Gastrocnemius medialis (tissue), 4 donors: Measurements from ENCODE around the gene STN1. TPM values are rescaled to one million over a fixed set of nuclear protein-coding genes. Genes with fewer than 3 reads are reported as not detected.

Experiments used
- ATAC-seq, 2 donors: fragments of 150-250 bp; one replicate each; pipeline ENCODE4 v1.9.1; 2016
- DNase-seq, 2 donors: peaks; one replicate each; pipeline ENCODE4 v3.0.0-alpha.2; 2019
- H3K27ac ChIP-seq, 4 donors: fragments of 200-600 bp; sonication (generic); 1 replicate in 1 of 4; 2 replicates in 3 of 4; pipeline ENCODE4 v1.5.1; 2016 to 2018; ENCODE audit warnings: mild to moderate bottlenecking in 2 of 4, moderate library complexity in 1 of 4
- H3K27me3 ChIP-seq, 3 donors: fragments of 200-600 bp; sonication (generic) in 2 of 3; 1 replicate in 1 of 3; 2 replicates in 2 of 3; pipeline versions ENCODE4 v1.5.1 to v1.6.0; 2016 to 2019; ENCODE audit warnings: mild to moderate bottlenecking in 1 of 3, moderate library complexity in 1 of 3
- H3K36me3 ChIP-seq, 2 donors: fragments of 200-600 bp; sonication (generic) in 1 of 2; one replicate each; pipeline ENCODE4 v1.5.1; 2017 to 2018
- H3K4me1 ChIP-seq, 2 donors: fragments of 200-600 bp; sonication (generic) in 1 of 2; one replicate each; pipeline ENCODE4 v1.5.1; 2016 to 2017; ENCODE audit warnings: mild to moderate bottlenecking in 2 of 2
- H3K4me3 ChIP-seq, 4 donors: fragments of 200-600 bp; sonication (generic) in 3 of 4; 1 replicate in 1 of 4; 2 replicates in 3 of 4; pipeline ENCODE4 v1.5.1; 2016 to 2019; ENCODE audit warnings: mild to moderate bottlenecking in 2 of 4
- H3K9me3 ChIP-seq, 3 donors: fragments of 200-600 bp; sonication (generic) in 2 of 3; 1 replicate in 1 of 3; 2 replicates in 2 of 3; pipeline ENCODE4 v1.5.1; 2016 to 2019
- CTCF ChIP-seq, 5 experiments: fragments of 450-650 bp in 3 of 5; fragments of 200-600 bp in 2 of 5; sonication (generic) in 2 of 5; IDR thresholded peaks in 4 of 5; conservative IDR thresholded peaks in 1 of 5; 1 replicate in 4 of 5; 2 replicates in 1 of 5; pipeline ENCODE4 v1.5.1; 2016 to 2019; ENCODE audit warnings: antibody characterized with exemption in 5 of 5, mild to moderate bottlenecking in 3 of 5, moderate library complexity in 3 of 5
- POLR2A ChIP-seq, 2 donors: fragments of 450-650 bp; IDR thresholded peaks; one replicate each; pipeline ENCODE4 v1.6.1; 2017; ENCODE audit warnings: antibody characterized with exemption in 2 of 2, mild to moderate bottlenecking in 2 of 2, moderate library complexity in 2 of 2
- in situ Hi-C, 4 donors: fragments of 200-750 bp; cut with MboI; loops; one replicate each; pipeline versions ENCODE4 v1.15.0 to v1.8.0; 2017; ENCODE audit warnings: low sequenced_read_pairs in 4 of 4
- intact Hi-C: fragments of 100-400 bp; cut with DNase I; formaldehyde crosslinking; loops from one replicate; pipeline ENCODE4 v1.15.1; 2023; ENCODE audit warnings: low total_unique reads
- total RNA-seq, 4 donors: library from RNA; depleted of rRNA; stranded (reverse); fragments of >200 nt; gene quantifications; one replicate each; pipeline versions ENCODE4 v1.1.0 to v1.2.3, GENCODE V29; 2016

Gene STN1
- total RNA-seq, 4 donors from 2014 or later, result 15.1 to 24.7 (median 20.5) TPM

- in situ Hi-C loops (no loop called here), intact Hi-C loops (no loop called here)
- Histone ChIP-seq H3K4me3 (no peak overlapping the region), H3K36me3 (no peaks in the 10 kb centered on the region), H3K4me1 (peaks cover 82 to 85% of the 10 kb centered on the region in 2 donors), H3K9me3 (no peaks in the 10 kb centered on the region), H3K27ac (peak overlapping the region in 2 of 4 donors; percentile 83 to 85), H3K27me3 (no peaks in the 10 kb centered on the region)
- DNase-seq (no peak), ATAC-seq (no peak)
- TF ChIP-seq POLR2A (IDR thresholded peaks at IDR 0.05) (no peak), CTCF (IDR thresholded peaks at IDR 0.05 in 4 of 5, conservative IDR thresholded peaks at IDR 0.05 in 1 of 5) (no peak)
These were observed 80.0 kb downstream of the STN1 start for GRCh38 chr10:103838070-103838395.

GRCh38 chr10:103837370-103838069, 80.5 kb downstream of the STN1 start:
- Histone ChIP-seq H3K27me3 (no peaks in the 10 kb centered on the region), H3K4me1 (peaks cover 77 to 80% of the 10 kb centered on the region in 2 donors), H3K9me3 (no peaks in the 10 kb centered on the region), H3K36me3 (no peaks in the 10 kb centered on the region), H3K27ac (no peak overlapping the region), H3K4me3 (no peak overlapping the region)
- TF ChIP-seq POLR2A (IDR thresholded peaks at IDR 0.05), result no peak
- in situ Hi-C loops, result no loop called here
- DNase-seq (no peak), ATAC-seq (no peak)
- intact Hi-C loops, result no loop called here

- H3K27me3 ChIP-seq, result no peaks in the 10 kb centered on the region
- no peak overlapping the region for H3K4me3 ChIP-seq
- no peak for DNase-seq
- in situ Hi-C loops (no loop called here), intact Hi-C loops (no loop called here)
- TF ChIP-seq CTCF (IDR thresholded peaks at IDR 0.05 in 4 of 5, conservative IDR thresholded peaks at IDR 0.05 in 1 of 5) (no peak), POLR2A (IDR thresholded peaks at IDR 0.05) (no peak)
- no peaks in the 10 kb centered on the region for H3K36me3 ChIP-seq
- no peak for ATAC-seq
- no peaks in the 10 kb centered on the region for H3K9me3 ChIP-seq
- H3K4me1 ChIP-seq, result peaks cover 77 to 80% of the 10 kb centered on the region in 2 donors
- no peak overlapping the region for H3K27ac ChIP-seq
These were observed 81.1 kb downstream of the STN1 start for GRCh38 chr10:103836861-103837260.

GRCh38 chr10:103836273-103836672, 81.7 kb downstream of the STN1 start:
- no peaks in the 10 kb centered on the region for H3K9me3 ChIP-seq
- no peaks in the 10 kb centered on the region for H3K27me3 ChIP-seq
- DNase-seq, result no peak
- in situ Hi-C loops (no loop called here), intact Hi-C loops (no loop called here)
- no peak overlapping the region for H3K27ac ChIP-seq
- H3K4me1 ChIP-seq, result peaks cover 77 to 80% of the 10 kb centered on the region in 2 donors
- TF ChIP-seq POLR2A (IDR thresholded peaks at IDR 0.05) (no peak), CTCF (IDR thresholded peaks at IDR 0.05 in 4 of 5, conservative IDR thresholded peaks at IDR 0.05 in 1 of 5) (no peak)
- H3K36me3 ChIP-seq, result no peaks in the 10 kb centered on the region
- no peak overlapping the region for H3K4me3 ChIP-seq
- no peak for ATAC-seq

GRCh38 chr10:103835096-103836050, 82.6 kb downstream of the STN1 start:
- H3K4me1 ChIP-seq, result peaks cover 69 to 73% of the 10 kb centered on the region in 2 donors
- H3K27ac ChIP-seq, result peak overlapping the region; percentile 36 to 57 (median 44)
- H3K36me3 ChIP-seq, result no peaks in the 10 kb centered on the region
- no peaks in the 10 kb centered on the region for H3K27me3 ChIP-seq
- H3K4me3 ChIP-seq, result no peak overlapping the region
- no peaks in the 10 kb centered on the region for H3K9me3 ChIP-seq
- intact Hi-C loops, result no loop called here
- TF ChIP-seq POLR2A (IDR thresholded peaks at IDR 0.05) (no peak), CTCF (IDR thresholded peaks at IDR 0.05 in 4 of 5, conservative IDR thresholded peaks at IDR 0.05 in 1 of 5) (no peak)
- ATAC-seq (peak in 1 of 2 donors; percentile 22), DNase-seq (peak in 1 of 2 donors; percentile 58)
- in situ Hi-C loops, result no loop called here
